ENCODE data around the gene EVPL. TPM values are rescaled to one million over a fixed set of nuclear protein-coding genes. Genes with fewer than 3 reads are reported as not detected.

EVPL gene
- total and polyA plus RNA-seq, 5 donors from 2014 or later: 0.05 to 0.15 TPM; not detected in 3

GRCh38 chr17:76007131-76007849, 19.8 kb downstream of the EVPL start:
- H3K27ac ChIP-seq (ENCODE audit: insufficient read depth, low read length, poor library complexity, severe bottlenecking): no peak overlapping the region
- no peaks in the 10 kb centered on the region for H3K36me3 ChIP-seq (ENCODE audit: control insufficient read depth, insufficient read depth, low read length)
- peaks cover 7% of the 10 kb centered on the region for H3K36me3 Mint-ChIP-seq
- H3K27ac Mint-ChIP-seq: peak overlapping the region in 1 of 3 donors; percentile 63
- H3K4me3 ChIP-seq (ENCODE audit: low read depth, low read length): no peak overlapping the region
- no peaks in the 10 kb centered on the region for H3K9me3 Mint-ChIP-seq
- H3K9me3 ChIP-seq (ENCODE audit: control insufficient read depth in 2 of 2, low read length in 2 of 2): no peaks in the 10 kb centered on the region
- no peaks in the 10 kb centered on the region for H3K4me1 ChIP-seq (ENCODE audit: control insufficient read depth, insufficient read depth, low read length, poor library complexity, severe bottlenecking)
- ATAC-seq (ENCODE audit: low read depth in 2 of 2): no peak
- H3K27me3 ChIP-seq (ENCODE audit: control insufficient read depth, insufficient read depth, low read length): no peaks in the 10 kb centered on the region
- H3K4me1 Mint-ChIP-seq: peaks cover 0 to 7% (median 5%) of the 10 kb centered on the region in 4 donors
- no peaks in the 10 kb centered on the region for H3K27me3 Mint-ChIP-seq
- no peak for DNase-seq
- no peak overlapping the region for H3K4me3 Mint-ChIP-seq

DNA sequence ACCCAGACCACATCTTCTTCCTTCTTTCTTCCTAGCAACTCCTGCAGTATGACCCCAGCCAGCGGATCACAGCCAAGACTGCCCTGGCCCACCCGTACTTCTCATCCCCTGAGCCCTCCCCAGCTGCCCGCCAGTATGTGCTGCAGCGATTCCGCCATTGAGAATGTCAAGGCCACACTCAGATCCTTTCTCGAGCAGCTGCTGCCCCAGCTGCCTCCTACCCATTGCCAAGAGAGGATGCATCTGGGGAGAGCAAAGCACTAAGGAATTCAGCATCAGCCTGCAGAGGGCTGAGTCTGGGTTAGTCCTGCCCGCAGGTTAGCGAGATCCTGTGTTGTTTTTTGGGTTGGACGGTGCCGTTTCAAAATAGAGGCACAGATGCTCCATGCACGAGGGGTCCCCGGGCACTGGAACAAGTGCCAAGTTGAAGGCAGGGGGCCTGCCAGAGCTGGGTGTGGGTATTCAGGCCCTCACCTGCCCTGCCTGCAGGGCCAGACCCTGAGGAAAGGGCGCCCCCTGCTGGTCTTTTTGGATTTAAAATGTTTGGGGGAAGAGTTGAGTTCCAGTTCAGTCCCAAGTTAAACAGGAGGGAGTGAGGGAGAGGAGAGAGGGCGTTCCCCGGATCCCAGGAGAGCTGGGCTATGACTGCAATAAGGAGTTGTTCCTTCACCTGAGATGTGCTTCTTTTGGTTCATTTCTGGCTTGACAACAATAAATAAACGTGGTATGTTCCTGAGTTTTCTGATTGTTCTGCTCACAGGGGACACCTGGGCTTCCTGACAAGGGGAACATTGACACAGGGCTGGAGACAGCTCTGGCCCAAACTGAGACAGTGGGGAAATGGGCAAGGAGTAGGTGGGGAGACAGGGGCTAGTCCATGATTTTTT, 21.6 kb downstream of the EVPL start:
- ATAC-seq (ENCODE audit: low read depth in 2 of 2) (peak; percentile 40 to 52), DNase-seq (peak; percentile 65 to 76 (median 72))
- Mint-ChIP-seq H3K27me3 (no peaks in the 10 kb centered on the region), H3K27ac (peak overlapping the region in 1 of 3 donors; percentile 83), H3K36me3 (peaks cover 7% of the 10 kb centered on the region), H3K4me3 (no peak overlapping the region), H3K9me3 (no peaks in the 10 kb centered on the region), H3K4me1 (peaks cover 0 to 7% (median 5%) of the 10 kb centered on the region in 4 donors)
- Histone ChIP-seq H3K27me3 (ENCODE audit: control insufficient read depth, insufficient read depth, low read length) (no peaks in the 10 kb centered on the region), H3K36me3 (ENCODE audit: control insufficient read depth, insufficient read depth, low read length) (no peaks in the 10 kb centered on the region), H3K4me1 (ENCODE audit: control insufficient read depth, insufficient read depth, low read length, poor library complexity, severe bottlenecking) (no peaks in the 10 kb centered on the region), H3K9me3 (ENCODE audit: control insufficient read depth in 2 of 2, low read length in 2 of 2) (no peaks in the 10 kb centered on the region), H3K4me3 (ENCODE audit: low read depth, low read length) (no peak overlapping the region), H3K27ac (ENCODE audit: insufficient read depth, low read length, poor library complexity, severe bottlenecking) (no peak overlapping the region)

- no peaks in the 10 kb centered on the region for H3K4me1 ChIP-seq (ENCODE audit: control insufficient read depth, insufficient read depth, low read length, poor library complexity, severe bottlenecking)
- no peak for ATAC-seq (ENCODE audit: low read depth in 2 of 2)
- no peak overlapping the region for H3K27ac ChIP-seq (ENCODE audit: insufficient read depth, low read length, poor library complexity, severe bottlenecking)
These were observed 22.3 kb downstream of the EVPL start for GRCh38 chr17:76004750-76005262.

GRCh38 chr17:76003915-76004314, 23.2 kb downstream of the EVPL start:
- Histone ChIP-seq H3K4me3 (ENCODE audit: low read depth, low read length) (no peak overlapping the region), H3K36me3 (ENCODE audit: control insufficient read depth, insufficient read depth, low read length) (no peaks in the 10 kb centered on the region), H3K4me1 (ENCODE audit: control insufficient read depth, insufficient read depth, low read length, poor library complexity, severe bottlenecking) (no peaks in the 10 kb centered on the region), H3K27me3 (ENCODE audit: control insufficient read depth, insufficient read depth, low read length) (no peaks in the 10 kb centered on the region), H3K9me3 (ENCODE audit: control insufficient read depth in 2 of 2, low read length in 2 of 2) (no peaks in the 10 kb centered on the region), H3K27ac (ENCODE audit: insufficient read depth, low read length, poor library complexity, severe bottlenecking) (no peak overlapping the region)
- H3K4me1 Mint-ChIP-seq: peaks cover 0 to 7% (median 5%) of the 10 kb centered on the region in 4 donors
- peaks cover 7% of the 10 kb centered on the region for H3K36me3 Mint-ChIP-seq
- H3K27me3 Mint-ChIP-seq: no peaks in the 10 kb centered on the region
- H3K9me3 Mint-ChIP-seq: no peaks in the 10 kb centered on the region
- no peak overlapping the region for H3K27ac Mint-ChIP-seq
- no peak overlapping the region for H3K4me3 Mint-ChIP-seq
- ATAC-seq (ENCODE audit: low read depth in 2 of 2) (no peak), DNase-seq (no peak)

More at GRCh38 chr17:76004750-76005262, 22.3 kb downstream of the EVPL start:
- H3K36me3 Mint-ChIP-seq: peaks cover 7% of the 10 kb centered on the region
- H3K36me3 ChIP-seq (ENCODE audit: control insufficient read depth, insufficient read depth, low read length): no peaks in the 10 kb centered on the region
- DNase-seq: no peak
- H3K27ac Mint-ChIP-seq: no peak overlapping the region
- no peak overlapping the region for H3K4me3 Mint-ChIP-seq
- no peaks in the 10 kb centered on the region for H3K27me3 ChIP-seq (ENCODE audit: control insufficient read depth, insufficient read depth, low read length)
- no peaks in the 10 kb centered on the region for H3K9me3 ChIP-seq (ENCODE audit: control insufficient read depth in 2 of 2, low read length in 2 of 2)
- no peaks in the 10 kb centered on the region for H3K27me3 Mint-ChIP-seq
- H3K9me3 Mint-ChIP-seq: no peaks in the 10 kb centered on the region
- no peak overlapping the region for H3K4me3 ChIP-seq (ENCODE audit: low read depth, low read length)
- peaks cover 0 to 7% (median 5%) of the 10 kb centered on the region in 4 donors for H3K4me1 Mint-ChIP-seq

GRCh38 chr17:76002100-76002499, 25.0 kb downstream of the EVPL start:
- H3K36me3 Mint-ChIP-seq: peaks cover 12% of the 10 kb centered on the region
- Histone ChIP-seq H3K4me3 (ENCODE audit: low read depth, low read length) (no peak overlapping the region), H3K9me3 (ENCODE audit: control insufficient read depth in 2 of 2, low read length in 2 of 2) (no peaks in the 10 kb centered on the region), H3K27me3 (ENCODE audit: control insufficient read depth, insufficient read depth, low read length) (no peaks in the 10 kb centered on the region), H3K27ac (ENCODE audit: insufficient read depth, low read length, poor library complexity, severe bottlenecking) (no peak overlapping the region), H3K36me3 (ENCODE audit: control insufficient read depth, insufficient read depth, low read length) (no peaks in the 10 kb centered on the region), H3K4me1 (ENCODE audit: control insufficient read depth, insufficient read depth, low read length, poor library complexity, severe bottlenecking) (peaks cover 4% of the 10 kb centered on the region)
- no peaks in the 10 kb centered on the region for H3K9me3 Mint-ChIP-seq
- DNase-seq (no peak), ATAC-seq (ENCODE audit: low read depth in 2 of 2) (no peak)
- H3K27me3 Mint-ChIP-seq: no peaks in the 10 kb centered on the region
- H3K4me1 Mint-ChIP-seq: peaks cover 5 to 19% (median 11%) of the 10 kb centered on the region in 4 donors
- H3K4me3 Mint-ChIP-seq: no peak overlapping the region
- peak overlapping the region in 1 of 3 donors; percentile 7 for H3K27ac Mint-ChIP-seq

GRCh38 chr17:76000755-76001521, 26.2 kb downstream of the EVPL start, which contains the start of gene CDK3:
Gene CDK3 (plus strand): TSS chr17:76000855. CDS start chr17:76001426, 571 bp downstream.
- Mint-ChIP-seq H3K36me3 (peaks cover 15% of the 10 kb centered on the region), H3K27me3 (no peaks in the 10 kb centered on the region), H3K9me3 (no peaks in the 10 kb centered on the region), H3K4me3 (no peak within 1 kb of the TSS), H3K27ac (no peak within 1 kb of the TSS), H3K4me1 (peaks cover 5 to 28% (median 17%) of the 10 kb centered on the region in 4 donors)
- Histone ChIP-seq H3K9me3 (ENCODE audit: control insufficient read depth in 2 of 2, low read length in 2 of 2) (no peaks in the 10 kb centered on the region), H3K27me3 (ENCODE audit: control insufficient read depth, insufficient read depth, low read length) (no peaks in the 10 kb centered on the region), H3K4me3 (ENCODE audit: low read depth, low read length) (no peak within 1 kb of the TSS), H3K36me3 (ENCODE audit: control insufficient read depth, insufficient read depth, low read length) (no peaks in the 10 kb centered on the region), H3K27ac (ENCODE audit: insufficient read depth, low read length, poor library complexity, severe bottlenecking) (no peak within 1 kb of the TSS), H3K4me1 (ENCODE audit: control insufficient read depth, insufficient read depth, low read length, poor library complexity, severe bottlenecking) (peaks cover 11% of the 10 kb centered on the region)
- no peak for ATAC-seq (ENCODE audit: low read depth in 2 of 2)
- no peak for DNase-seq

Measured in CD4-positive, CD25-positive, alpha-beta regulatory T cell (primary cell).